ENCODE measurements around the gene SDR42E2.

Gene SDR42E2

GRCh38 chr16:22229889-22230288 lies 67.6 kb downstream of the SDR42E2 start:
- TF ChIP-seq CTCF (IDR thresholded peaks at IDR 0.05; ENCODE audit: low read depth, low read length), result no peak
- DNase-seq (ENCODE audit: extremely low read depth, low read depth), result no peak

- no peak for TF ChIP-seq CTCF (IDR thresholded peaks at IDR 0.05; ENCODE audit: low read depth, low read length)
- DNase-seq (ENCODE audit: extremely low read depth, low read depth), result no peak
Observed at GRCh38 chr16:22232277-22233036, 70.2 kb downstream of the SDR42E2 start.

DNA sequence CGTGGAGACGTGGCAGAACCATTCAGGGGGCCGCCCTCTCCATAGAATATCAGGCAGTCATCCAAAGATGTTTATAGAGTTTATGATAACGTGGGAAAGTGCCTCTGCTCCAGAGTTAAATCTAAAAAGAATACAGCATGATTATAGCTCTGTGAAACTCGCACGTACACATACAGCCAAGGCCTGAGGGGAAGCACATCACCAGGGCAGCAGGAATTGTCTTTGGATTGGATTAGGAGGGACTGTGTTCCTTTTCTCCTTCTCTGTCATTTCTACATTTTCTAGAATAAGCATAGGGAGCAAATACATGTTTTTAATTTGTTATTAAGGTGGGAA lies 70.7 kb downstream of the SDR42E2 start:
- TF ChIP-seq CTCF (IDR thresholded peaks at IDR 0.05; ENCODE audit: low read depth, low read length), result no peak
- no peak for DNase-seq (ENCODE audit: extremely low read depth, low read depth)

GRCh38 chr16:22235839-22236745 lies 73.8 kb downstream of the SDR42E2 start:
- no peak for TF ChIP-seq CTCF (IDR thresholded peaks at IDR 0.05; ENCODE audit: low read depth, low read length)
- no peak for DNase-seq (ENCODE audit: extremely low read depth, low read depth)

- no peak for TF ChIP-seq CTCF (IDR thresholded peaks at IDR 0.05; ENCODE audit: low read depth, low read length)
- DNase-seq (ENCODE audit: extremely low read depth, low read depth), result no peak
Observed at GRCh38 chr16:22239131-22239805, 77.0 kb downstream of the SDR42E2 start.

GRCh38 chr16:22240023-22240710 lies 77.9 kb downstream of the SDR42E2 start:
- peak; percentile 34 for DNase-seq (ENCODE audit: extremely low read depth, low read depth)
- TF ChIP-seq CTCF (IDR thresholded peaks at IDR 0.05; ENCODE audit: low read depth, low read length), result no peak

Measured in AG09319 (cell line).